ENCODE data around the gene RAB44.

Gene RAB44

DNA sequence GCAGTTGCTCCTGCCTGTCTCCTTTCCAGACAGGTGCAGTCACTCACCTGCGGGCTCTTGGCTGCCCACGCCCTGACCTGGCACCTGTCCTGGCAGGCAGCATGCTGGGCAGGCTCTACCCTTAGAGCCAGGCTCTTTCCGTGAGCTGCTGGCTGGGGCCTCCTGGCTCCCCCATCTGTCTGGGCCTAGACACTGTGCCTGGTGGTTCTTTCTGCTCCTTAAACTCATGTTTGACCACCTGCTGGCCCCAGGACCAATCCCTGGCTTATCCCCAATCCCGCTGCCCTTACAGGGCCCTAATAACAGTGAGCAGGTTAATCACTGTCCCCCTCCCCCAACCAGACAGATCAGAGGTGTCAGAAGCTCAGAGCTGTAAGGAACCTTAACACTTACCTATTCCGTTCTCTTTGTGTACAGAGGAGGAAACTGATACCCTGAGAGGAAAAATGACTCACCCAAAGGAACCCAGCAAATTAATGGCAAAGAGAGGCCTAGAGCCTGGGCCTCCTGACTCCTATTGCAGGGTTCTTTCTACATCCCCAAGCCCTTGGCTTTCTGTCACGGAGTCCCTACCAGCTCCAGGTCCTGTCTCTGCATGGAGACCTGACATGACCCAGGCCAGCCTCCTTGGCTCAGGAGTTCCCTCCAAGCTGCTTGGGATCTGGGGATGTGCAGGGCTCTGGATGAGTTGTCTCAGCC lies 54.7 kb downstream of the RAB44 start:
- peak; percentile 61 for DNase-seq (ENCODE audit: low spot score)

DNA sequence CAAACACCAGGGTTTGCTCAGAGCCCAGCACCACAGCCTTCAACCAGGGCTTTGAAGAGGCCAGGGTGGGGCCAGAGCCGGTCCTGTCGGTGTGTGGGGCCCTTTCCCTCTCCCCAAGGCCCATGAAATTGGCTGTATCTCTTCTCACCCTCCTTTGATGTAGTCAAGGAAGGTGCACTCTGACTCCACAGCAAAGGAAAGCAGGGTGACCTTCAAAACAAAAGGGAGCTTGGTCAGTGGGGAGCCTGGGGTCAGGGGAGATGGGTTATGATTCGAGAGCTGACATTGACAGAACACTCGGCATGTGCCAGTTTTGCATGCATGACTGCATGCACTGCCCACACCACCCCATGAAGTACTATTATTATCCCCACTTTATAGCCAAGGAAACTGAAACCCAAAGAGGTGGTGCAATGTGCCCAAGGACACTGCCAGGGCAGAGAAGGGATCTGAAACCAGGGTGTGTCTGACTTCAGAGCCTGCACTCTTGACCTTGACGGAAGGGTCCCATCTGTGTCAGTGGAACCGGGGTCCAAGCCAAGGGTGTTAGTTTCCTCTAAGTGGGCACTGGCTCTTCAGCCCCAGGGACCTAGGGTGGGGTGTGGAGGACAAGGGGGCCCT lies 55.4 kb downstream of the RAB44 start:
- DNase-seq (ENCODE audit: low spot score): no peak

DNA sequence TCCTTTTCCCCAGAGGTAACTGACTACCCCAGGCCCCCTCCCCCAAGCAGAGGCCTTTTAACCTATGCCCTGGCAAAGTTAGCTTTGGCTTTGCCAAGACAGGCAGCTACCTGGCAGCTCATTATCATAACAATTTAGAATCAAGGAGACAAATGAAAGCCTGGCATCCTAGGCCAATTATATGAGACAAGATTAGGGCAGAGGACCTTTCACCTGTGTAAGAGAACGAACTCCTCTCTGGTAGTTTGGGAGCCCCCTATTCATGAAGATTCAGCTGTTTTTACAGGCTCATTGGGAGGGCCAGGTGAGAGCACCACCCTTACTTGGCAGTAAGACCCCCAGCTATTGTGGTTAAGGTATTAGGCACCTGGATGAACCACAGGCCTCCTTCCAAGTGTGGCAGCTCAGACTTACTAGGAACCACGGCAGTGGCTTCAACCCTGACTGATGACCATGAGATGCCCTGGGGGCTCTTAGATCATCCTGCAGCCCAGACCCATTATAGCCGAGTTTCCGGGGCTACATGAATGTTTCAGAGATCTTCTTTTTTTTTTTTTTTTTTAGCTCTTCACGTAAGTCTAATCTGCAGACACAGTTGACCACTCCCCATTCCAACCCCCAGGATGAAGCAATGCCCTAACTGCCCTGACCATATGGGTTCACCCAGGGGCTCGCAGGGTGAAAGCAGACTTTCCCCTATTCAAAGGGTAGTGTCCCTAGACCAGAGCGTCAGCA lies 56.2 kb downstream of the RAB44 start:
- DNase-seq (ENCODE audit: low spot score): no peak

DNA sequence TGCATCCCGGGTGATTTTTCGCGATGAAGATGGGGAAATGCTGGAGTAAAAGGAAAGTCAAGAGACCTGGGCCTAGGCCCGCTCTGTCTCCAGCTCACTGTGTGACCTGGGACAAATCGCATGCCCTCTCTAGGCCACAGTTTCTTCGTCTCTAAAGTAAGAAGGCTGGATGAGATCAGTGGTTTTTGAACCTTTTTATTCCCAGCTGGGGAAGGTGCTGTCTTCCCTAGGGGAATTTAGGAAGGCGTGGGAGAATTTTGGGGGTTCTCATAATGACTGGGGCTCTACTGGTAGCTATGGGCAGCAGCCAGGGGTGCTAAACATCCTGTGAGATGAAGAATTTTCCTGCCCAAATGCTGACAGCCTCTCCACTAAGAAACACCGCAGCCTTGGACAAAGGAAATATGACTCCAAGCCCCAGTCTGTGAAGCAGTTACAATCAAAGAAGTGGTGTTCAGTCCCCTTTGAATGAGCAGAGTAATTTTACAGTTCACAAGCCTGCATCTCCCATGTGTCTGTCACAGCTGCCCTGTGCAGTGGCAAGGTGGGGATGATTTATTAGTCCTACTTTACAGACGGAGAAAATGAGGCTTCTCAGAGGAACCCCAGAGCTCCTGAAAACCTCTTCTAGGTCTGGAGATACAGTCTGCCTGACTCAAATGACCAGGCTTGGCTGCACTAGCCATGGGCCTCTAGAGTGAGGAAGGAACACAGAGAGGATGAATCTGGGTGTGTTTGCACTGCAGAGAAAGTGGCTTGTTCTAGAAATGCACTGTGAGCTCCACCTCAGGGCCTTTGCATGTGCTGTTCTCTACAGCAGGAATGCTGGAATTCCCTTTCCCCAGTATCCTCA lies 57.2 kb downstream of the RAB44 start:
- no peak for DNase-seq (ENCODE audit: low spot score)

DNA sequence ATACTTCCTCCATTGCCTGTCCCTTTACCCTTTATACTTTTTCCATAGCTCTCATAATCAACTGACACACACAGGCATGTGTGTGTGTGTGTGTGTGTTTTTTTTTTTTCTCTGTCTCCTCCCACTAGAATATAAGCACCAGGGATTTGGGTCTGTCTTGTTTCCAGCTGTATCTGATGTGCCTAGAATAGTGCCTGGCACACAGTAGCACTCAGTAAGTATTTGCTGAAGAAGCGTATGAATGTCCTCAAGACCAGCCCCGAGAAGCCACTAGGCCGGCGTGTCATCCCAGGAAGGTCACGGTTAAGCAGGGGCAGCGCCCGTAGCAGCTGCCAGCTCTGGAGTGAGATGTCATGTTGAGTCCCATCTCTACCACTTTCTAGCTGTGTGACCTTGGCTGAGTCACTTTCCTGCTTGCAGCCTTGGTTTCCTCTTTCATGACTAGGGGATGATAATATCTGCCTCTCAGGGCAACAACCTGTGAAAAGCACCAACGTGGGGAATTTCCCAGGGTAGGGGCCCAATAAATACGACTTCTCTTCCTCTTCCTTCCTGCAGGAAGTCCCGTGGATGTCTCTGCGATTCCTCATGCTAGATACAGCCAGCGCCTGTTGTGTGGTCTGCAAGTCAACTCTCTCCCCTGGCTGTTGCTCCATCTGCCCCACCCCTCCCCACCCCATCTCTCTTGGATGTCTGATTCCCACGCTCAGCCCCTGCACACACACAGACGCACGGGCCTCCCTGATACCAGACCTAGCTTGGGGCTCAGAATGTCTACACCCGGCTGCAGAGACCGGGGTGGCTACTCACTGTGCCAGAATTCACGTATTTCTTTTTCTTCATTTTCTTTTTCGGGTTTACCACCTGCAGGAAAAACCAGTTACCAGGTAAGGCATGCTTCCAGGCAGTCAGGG lies 58.1 kb downstream of the RAB44 start:
- DNase-seq (ENCODE audit: low spot score): peak; percentile 93

DNA sequence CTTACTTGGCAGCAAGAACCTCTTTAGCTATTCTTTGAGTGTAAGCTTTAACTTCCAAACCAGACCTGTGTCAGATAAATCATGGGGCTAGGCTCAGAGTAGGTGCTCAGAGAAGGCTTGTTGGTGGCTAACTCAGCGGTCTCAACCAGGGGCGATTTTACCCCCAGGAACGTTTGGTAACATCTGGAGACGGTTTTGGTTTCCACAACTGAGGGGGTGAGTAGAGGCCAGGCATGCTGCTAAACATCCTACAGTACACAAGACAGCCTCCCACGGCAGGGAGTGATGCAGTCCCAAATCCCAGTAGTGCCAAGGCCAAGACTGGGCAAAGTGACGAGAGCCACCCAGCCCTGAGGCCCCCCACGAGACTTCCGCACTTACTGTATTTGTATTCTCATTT lies 59.2 kb downstream of the RAB44 start:
- DNase-seq (ENCODE audit: low spot score): no peak

DNA sequence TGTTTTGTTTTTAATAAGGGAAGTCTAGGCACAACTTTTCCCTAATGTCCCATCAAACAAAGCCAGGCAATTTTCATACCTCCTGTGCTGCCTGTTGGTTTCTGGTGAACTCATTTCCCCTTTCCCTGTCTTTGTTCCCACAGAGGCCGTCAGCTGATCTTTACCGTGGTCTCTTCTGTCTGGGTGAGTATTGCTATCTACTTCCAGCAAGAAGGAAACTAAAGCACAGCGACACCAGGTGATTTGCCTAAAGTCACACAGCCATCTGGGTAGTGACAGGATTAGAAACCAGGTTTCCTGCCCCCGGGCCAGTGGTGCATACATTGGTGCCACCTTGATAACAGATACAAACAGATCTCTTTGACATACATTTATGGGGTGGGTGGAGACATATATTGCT lies 59.6 kb downstream of the RAB44 start:
- DNase-seq (ENCODE audit: low spot score): peak; percentile 70

DNA sequence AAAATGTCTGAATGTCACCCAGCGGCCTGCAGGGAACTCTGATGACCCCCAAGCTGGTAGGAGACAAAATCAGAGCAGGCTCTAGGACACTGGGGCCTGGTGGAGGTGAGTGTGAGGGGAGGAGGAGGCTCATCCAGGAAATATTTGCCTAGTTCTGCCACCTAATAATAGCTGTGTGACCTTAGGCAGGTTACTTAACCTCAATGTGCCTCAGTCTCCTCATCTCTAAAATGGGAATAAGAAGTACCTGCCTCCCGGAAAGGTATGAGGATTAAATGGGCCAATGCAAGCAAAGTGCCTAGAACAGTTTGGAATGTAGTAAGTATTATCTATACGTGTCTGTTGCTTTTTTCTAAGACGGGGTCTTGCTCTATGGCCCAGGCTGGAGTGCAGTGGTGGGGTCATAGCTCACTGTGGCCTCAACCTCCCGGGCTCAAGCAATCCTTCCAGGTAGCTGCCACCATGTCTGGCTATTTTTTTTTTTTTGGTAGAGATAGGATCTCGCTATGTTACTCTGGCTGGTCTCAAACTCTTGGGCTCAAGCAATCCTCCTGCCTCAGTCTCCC lies 60.4 kb downstream of the RAB44 start:
- no peak for DNase-seq (ENCODE audit: low spot score)

DNA sequence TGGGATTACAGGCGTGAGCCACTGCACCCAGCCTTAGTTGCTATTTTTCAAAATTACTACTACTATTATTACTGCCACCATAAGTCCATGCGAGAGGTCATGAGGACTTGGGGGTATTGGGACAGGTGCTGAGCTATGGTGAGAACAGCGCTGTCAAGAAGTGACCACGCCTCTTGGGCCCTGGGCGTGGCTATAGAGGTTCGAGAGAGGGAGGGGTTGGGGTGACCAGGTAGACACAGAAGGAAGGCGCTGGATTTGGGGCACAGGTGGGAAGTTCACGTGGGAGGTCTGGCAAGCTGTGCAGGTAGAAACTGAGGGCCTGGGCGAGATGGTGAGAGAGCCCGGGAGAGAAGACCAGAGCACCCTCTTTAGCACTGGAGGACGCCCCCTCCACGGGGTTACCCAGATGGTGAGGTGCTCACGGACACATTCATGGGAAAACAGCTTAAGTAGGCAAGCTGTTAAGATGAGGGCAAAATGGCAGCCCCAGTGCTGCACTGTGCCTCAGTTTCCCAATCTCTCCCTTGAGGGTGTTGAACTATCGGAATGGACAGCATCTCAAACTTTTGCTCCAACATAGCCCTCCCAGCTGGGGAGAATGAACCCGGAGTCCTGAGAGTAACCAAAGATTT lies 61.0 kb downstream of the RAB44 start:
- DNase-seq (ENCODE audit: low spot score): no peak

DNA sequence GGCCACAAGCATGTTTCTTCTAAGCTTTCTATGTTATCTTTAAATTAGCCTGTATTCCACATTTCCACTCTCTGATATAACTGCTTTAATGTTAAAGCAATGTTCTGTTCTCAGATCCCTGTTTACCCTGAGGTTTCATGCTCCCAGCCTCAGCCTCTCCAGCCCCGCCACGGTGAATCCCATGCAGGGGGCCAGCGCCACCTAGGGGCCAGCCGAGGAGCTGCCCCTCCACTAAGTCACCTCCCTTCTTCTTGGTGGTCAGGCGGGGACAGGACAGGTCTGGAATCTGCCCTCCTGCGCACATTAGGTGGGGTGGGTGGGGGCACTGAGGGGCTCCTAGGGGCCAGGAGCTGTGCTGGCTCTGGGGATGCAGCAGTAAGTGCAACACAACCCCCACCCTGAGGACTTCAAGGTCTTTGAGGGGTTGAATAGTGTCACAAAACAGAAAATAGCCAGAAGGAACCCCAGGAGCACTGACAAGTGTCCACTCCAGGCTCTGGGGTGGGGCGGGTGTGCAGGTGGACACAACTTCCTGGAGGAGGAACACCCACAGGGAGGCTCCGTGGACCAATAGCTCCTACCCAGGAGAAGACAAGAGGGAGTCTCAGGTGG lies 61.6 kb downstream of the RAB44 start:
- DNase-seq (ENCODE audit: low spot score): peak; percentile 83

DNA sequence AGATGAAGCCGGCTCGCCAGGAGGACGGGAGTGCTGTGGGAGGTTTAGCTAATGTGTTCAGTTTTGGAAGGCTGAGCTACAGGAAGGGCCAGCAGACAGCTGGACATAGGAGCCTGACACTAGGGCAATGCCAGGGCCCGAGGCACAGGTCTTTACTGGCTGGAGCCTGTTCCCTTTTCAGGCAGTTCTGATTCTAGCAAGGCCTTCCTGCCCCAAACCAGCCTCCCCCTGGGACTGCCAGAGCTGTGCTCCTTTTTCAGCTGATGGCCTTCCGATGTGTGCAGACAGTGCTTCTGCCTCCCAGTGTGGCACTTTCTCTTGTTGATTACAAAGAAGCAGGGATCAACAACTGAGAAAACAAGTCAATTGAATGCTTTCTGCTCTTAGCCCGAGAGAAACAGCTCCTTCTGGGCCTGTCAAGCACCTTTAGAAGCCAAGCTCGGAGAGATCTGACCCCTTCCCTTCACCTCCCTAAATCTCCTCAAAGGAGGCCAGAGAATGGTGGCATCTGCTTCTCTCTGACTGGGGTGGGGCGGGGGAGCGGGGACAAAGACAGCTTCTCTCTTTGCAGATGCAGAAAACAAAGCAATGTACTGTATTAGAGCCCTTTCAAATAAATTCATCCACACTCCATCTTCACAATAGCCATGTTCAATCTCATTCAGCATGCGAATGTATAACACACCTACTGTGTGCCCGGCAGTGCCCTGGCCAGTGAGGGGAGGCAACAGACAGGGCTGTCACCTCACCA lies 63.2 kb downstream of the RAB44 start:
- DNase-seq (ENCODE audit: low spot score): no peak

DNA sequence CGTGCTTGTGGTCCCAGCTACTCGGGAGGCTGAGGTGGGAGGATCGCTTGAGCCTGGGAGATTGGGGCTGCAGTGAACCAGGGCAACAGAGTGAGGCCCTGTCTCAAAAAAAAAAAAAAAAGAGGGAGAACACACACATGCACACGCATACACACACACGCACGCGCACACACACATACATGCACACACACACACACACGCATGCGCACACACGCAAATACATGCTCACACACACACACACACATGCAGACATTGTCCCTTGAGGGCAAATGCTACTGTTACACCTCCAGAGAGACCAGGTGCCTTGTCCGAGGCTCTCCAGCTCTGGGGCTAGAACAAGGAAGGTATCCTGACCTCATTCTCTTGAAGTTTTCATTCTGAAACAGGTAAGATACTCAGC lies 64.5 kb downstream of the RAB44 start:
- no peak for DNase-seq (ENCODE audit: low spot score)

DNA sequence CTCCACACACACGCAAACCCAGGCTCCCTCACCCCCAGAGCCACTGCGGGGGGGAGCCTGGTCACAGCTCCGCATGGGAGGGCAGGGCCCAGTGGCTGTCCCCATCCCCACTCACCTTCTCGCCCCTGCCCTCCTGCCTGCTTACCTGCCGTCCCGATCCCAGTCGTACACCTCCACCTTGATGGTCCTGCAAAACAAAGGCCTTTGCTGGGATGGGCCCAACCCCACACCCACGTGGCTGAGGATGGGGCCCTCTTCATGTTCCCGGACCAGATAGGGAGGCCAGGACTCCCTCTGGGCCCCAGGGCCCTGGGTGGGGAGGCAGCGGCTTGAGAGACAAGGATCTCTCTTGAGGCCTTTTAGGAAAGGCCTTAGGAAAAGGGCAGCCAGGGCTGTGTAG lies 67.6 kb downstream of the RAB44 start:
- DNase-seq (ENCODE audit: low spot score): no peak

DNA sequence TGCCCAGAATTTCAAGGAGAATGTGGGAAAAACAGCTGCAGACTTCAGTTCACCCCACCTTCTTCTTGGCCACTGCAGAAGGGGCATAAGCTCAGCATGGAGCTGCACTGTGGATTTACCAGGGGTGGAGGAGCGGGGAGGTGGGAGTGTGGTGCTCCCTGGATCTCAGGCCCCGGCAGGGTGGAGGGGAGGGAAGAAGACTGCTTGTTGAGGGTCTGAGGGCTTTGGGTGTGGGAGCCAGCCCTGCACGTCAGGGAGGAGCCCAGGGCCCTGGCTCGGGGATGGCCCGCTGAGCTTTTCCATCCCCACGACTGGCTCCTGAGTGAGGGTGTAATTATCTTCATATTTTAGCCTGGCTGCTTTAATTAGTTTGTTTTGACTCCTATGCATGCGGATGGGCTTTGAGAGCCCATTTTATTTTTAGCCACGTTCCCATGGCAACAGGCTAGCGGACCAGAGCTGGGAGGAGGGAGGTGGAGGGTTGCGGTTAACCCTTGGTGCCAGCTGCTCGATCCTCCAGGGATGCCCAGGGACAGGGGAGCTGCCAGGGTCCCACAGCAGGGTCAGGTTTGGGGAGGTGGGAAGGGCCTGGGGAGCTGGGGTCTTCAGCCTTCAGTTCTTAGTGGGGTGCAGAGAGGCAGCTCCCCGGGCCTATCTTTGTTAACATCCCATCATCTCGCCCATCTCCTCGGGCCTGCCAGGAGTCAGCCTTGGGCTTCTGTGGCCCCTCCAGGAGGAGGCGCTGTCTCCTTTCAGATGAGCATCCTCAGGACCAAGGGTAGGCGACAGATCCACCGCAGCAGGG lies 68.2 kb downstream of the RAB44 start:
- DNase-seq (ENCODE audit: low spot score): peak; percentile 85

DNA sequence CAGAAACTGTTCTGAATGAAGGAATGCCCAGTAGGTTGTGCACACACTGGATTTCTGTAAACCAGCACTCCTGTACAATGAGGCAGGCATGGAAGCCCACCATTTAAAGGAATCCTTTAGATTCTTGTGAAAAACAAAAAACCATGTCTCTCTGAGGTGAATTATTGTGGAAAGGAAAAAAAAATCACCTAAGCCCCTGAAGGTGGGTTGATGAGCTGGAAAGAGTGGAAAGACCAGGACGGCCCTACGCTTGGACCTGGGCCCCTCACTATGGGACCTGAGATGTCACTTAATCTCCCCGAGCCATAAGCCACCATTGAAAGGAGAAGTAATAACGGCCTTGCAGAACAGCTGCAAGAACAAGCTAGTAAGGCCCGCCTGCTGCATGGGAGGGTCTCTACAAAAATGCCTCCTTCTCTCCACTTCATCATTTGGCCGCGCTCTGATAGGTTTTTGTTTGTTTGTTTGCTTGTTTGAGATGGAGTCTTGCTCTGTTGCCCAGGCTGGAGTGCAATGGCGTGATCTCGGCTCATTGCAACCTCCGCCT lies 68.8 kb downstream of the RAB44 start:
- no peak for DNase-seq (ENCODE audit: low spot score)

DNA sequence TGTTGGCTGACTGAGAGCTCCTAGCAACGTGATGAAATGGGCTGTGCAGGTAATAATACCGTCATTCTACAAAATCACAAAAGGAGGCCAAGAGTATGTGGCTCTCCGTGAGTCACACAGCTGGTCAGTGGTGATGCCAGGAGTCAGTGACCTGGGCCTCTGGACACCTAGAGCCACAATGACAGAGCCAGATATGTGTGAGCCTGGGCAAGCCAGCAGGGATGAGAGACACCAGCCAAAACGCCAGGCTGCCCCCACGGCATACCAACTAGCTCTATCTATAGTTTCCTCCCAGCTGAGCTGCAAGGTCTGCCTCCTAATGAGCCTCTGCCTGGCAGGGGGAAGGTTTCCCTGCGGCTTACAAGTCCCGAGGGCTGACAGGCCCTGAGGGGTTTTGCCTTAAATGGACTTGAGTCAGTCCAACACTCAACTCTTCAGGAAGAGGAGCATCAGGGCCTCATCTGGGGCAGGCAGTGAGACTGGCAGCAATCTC lies 71.6 kb downstream of the RAB44 start:
- no peak for DNase-seq (ENCODE audit: low spot score)

DNA sequence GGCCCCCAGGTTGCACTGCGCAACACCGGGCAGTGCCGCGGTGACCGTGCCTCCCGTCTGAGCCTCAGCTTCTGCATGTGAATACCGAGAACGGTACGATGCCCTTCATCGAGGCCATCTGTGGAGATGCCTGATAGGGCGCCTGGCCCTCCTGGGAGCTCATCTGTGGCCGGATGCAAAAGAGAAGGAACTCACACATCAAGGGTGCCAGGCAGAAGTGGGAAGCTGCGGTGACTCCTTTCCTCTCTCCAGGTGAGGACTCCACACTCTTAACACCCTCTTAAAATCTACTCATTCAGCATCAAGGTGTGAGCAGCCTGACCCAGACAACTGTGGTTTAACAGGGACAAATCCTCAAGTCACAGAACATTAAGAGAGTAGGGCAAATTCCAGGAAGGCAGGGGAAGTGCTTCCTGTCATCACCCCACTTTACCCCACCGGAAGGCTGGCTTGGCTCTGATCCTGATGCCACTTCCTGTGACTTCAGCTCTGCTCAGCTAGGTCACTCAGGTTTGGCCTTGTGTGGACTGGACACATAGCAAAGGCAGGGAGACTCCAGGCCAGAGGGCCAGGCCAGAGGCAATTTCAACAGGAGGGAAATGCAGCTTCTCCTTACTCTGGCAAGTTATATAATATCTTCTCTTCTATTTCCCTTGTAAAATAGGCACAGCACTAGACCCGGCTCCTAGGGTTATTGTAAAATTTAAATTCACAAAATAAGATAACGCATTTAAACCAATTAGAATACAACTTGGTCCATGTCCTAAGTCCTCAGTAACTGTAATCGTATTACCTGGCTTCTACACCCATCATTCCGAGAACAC lies 72.3 kb downstream of the RAB44 start:
- DNase-seq (ENCODE audit: low spot score): peak; percentile 42

Data from CD4-positive, alpha-beta T cell treated with Interleukin-2 at 100 ng/mL for 4 hours (primary cell).